SKM-1 treated with dmso at 0.1 percent for 144 hours (cell line): ENCODE measurements around the gene DCDC2.
"Not testable (repeated sequence)": the region's sequence is repeated elsewhere in the genome, so short reads cannot be mapped to it uniquely, and the experiment has no call there.

Experiments used
- DNase-seq: peaks from one replicate; lab custom pipeline; 2025; ENCODE audit not compliant: unreplicated experiment; lab: John Stamatoyannopoulos, UW

Gene DCDC2

GRCh38 chr6:24357336-24358218 is at the start of gene DCDC2:
Gene DCDC2, minus strand, starts transcription at chr6:24358059. Its CDS starts 309 bp downstream, at chr6:24357750.
- DNase-seq, result peak; percentile 16

- DNase-seq, result no peak
Measured at GRCh38 chr6:24405262-24405661, 47.4 kb upstream of the DCDC2 start.

- no peak for DNase-seq
Measured at GRCh38 chr6:24403501-24403824, 45.6 kb upstream of the DCDC2 start.

GRCh38 chr6:24402697-24403500 is 45.0 kb upstream of the DCDC2 start, which contains the start of gene MRS2:
Gene MRS2, plus strand, starts transcription at chr6:24402936. Its CDS starts 111 bp downstream, at chr6:24403047.
- DNase-seq, result peak; percentile 66

GRCh38 chr6:24401458-24401857 is 43.6 kb upstream of the DCDC2 start:
- DNase-seq, result no peak

GRCh38 chr6:24400045-24401039 is 42.5 kb upstream of the DCDC2 start:
- DNase-seq, result not testable (repeated sequence)

GRCh38 chr6:24397631-24398030 is 39.8 kb upstream of the DCDC2 start:
- no peak for DNase-seq

- DNase-seq, result no peak
Measured at GRCh38 chr6:24396824-24397223, 39.0 kb upstream of the DCDC2 start.

- DNase-seq, result peak; percentile 77
Measured at GRCh38 chr6:24394780-24395437, 37.0 kb upstream of the DCDC2 start.

- DNase-seq, result no peak
Measured at GRCh38 chr6:24394061-24394779, 36.4 kb upstream of the DCDC2 start.

- DNase-seq, result no peak
Measured at GRCh38 chr6:24391756-24392405, 34.0 kb upstream of the DCDC2 start.

- DNase-seq, result no peak
Measured at GRCh38 chr6:24391208-24391607, 33.3 kb upstream of the DCDC2 start.

- DNase-seq, result no peak
Measured at GRCh38 chr6:24387818-24388217, 30.0 kb upstream of the DCDC2 start.

- DNase-seq, result no peak
Measured at GRCh38 chr6:24385536-24386269, 27.8 kb upstream of the DCDC2 start.

GRCh38 chr6:24384369-24385130 is 26.7 kb upstream of the DCDC2 start:
- not testable (repeated sequence) for DNase-seq

- not testable (repeated sequence) for DNase-seq
Measured at GRCh38 chr6:24382891-24383494, 25.1 kb upstream of the DCDC2 start.

GRCh38 chr6:24382220-24382540 is 24.3 kb upstream of the DCDC2 start:
- DNase-seq, result no peak
